Measurements from ENCODE around the gene MAF.

GRCh38 chr16:79571903-79572535 is 28.5 kb downstream of the MAF start:
- TF ChIP-seq CTCF (IDR thresholded peaks at IDR 0.05; ENCODE audit: poor library complexity) = no peak
- TF ChIP-seq EZH2 (IDR thresholded peaks at IDR 0.05; ENCODE audit: borderline replicate concordance) = no peak
